GM23248 (cell line): ENCODE measurements around the gene AK8. TPM values are rescaled to one million over a fixed set of nuclear protein-coding genes. Genes with fewer than 3 reads are reported as not detected.

ENCODE experiments used
- DNase-seq: peaks from one replicate; pipeline ENCODE4 v3.0.0-alpha.2; 2015
- H2AFZ ChIP-seq: fragments of 200-600 bp; sonication (generic); 2 replicates; pipeline ENCODE4 v1.6.1; 2016; ENCODE audit warnings: antibody characterized with exemption
- H3F3A ChIP-seq: fragments of 200-600 bp; sonication (generic); 2 replicates; pipeline ENCODE4 v1.6.1; 2016; ENCODE audit warnings: mild to moderate bottlenecking, antibody characterized with exemption, mixed run types; ENCODE audit not compliant: insufficient read depth
- H3K27ac ChIP-seq: fragments of 200-600 bp; sonication (generic); 2 replicates; pipeline ENCODE4 v1.5.1; 2016; ENCODE audit warnings: mild to moderate bottlenecking
- H3K27me3 ChIP-seq: fragments of 200-600 bp; sonication (generic); replicated peaks from 2 replicates; pipeline ENCODE4 v1.6.1; 2016; ENCODE audit warnings: mild to moderate bottlenecking; ENCODE audit not compliant: insufficient read depth
- H3K36me3 ChIP-seq: fragments of 200-600 bp; sonication (generic); 2 replicates; pipeline ENCODE4 v1.6.1; 2016; ENCODE audit warnings: low read depth, mild to moderate bottlenecking
- H3K4me1 ChIP-seq: fragments of 200-600 bp; sonication (generic); 2 replicates; pipeline ENCODE4 v1.6.1; 2016; ENCODE audit warnings: mild to moderate bottlenecking; ENCODE audit not compliant: insufficient read depth
- H3K4me2 ChIP-seq: fragments of 200-600 bp; sonication (generic); one replicate; pipeline ENCODE4 v1.6.1; 2016; ENCODE audit warnings: mild to moderate bottlenecking; ENCODE audit not compliant: unreplicated experiment
- H3K4me3 ChIP-seq: fragments of 200-600 bp; sonication (generic); 2 replicates; pipeline ENCODE4 v1.5.1; 2016; ENCODE audit warnings: mild to moderate bottlenecking
- H3K79me2 ChIP-seq: fragments of 200-600 bp; sonication (generic); 2 replicates; pipeline ENCODE4 v1.6.1; 2016; ENCODE audit warnings: mild to moderate bottlenecking; ENCODE audit not compliant: insufficient read depth
- H3K9ac ChIP-seq: fragments of 200-600 bp; sonication (generic); 2 replicates; pipeline ENCODE4 v1.6.1; 2016; ENCODE audit warnings: mild to moderate bottlenecking
- H3K9me2 ChIP-seq: fragments of 200-600 bp; sonication (generic); 2 replicates; pipeline ENCODE4 v1.6.1; 2016; ENCODE audit warnings: mixed run types, mild to moderate bottlenecking, moderate library complexity; ENCODE audit not compliant: insufficient read depth
- H3K9me3 ChIP-seq: fragments of 200-600 bp; sonication (generic); one replicate; pipeline ENCODE4 v1.6.1; 2017; ENCODE audit warnings: low read depth
- H4K20me1 ChIP-seq: fragments of 200-600 bp; sonication (generic); 2 replicates; pipeline ENCODE4 v1.6.0; 2016; ENCODE audit not compliant: insufficient read depth
- EZH2 ChIP-seq: fragments of 200-600 bp; sonication (generic); IDR thresholded peaks from 2 replicates; pipeline ENCODE4 v1.6.1; 2018; ENCODE audit warnings: antibody characterized with exemption, mild to moderate bottlenecking; ENCODE audit not compliant: insufficient read depth, poor library complexity, severe bottlenecking
- EZH2phosphoT487 ChIP-seq: fragments of 200-600 bp; sonication (generic); IDR thresholded peaks from 2 replicates; pipeline ENCODE4 v1.6.1; 2018; ENCODE audit warnings: antibody characterized with exemption, moderate library complexity, mild to moderate bottlenecking, low read depth; ENCODE audit not compliant: insufficient read depth
- WGBS, 2 experiments: methylation state at CpG; one replicate each; pipeline ENCODE4 v1.1.6; 2015 to 2017; ENCODE audit warnings: low lambda C conversion rate in 2 of 2, low coverage in 1 of 2; ENCODE audit errors: missing lambda C conversion rate in 2 of 2; 5-methylcytosine and 5-hydroxymethylcytosine counted together
- in situ Hi-C: fragments of 300-500 bp; cut with MboI; formaldehyde crosslinking; loops from 2 replicates; pipeline ENCODE4 v1.15.0; 2020
- polyA plus RNA-seq: library from polyadenylated mRNA; unstranded; fragments of >200 nt; fragmentation: Nextera tagmentation; extraction: Ambion mirVana; gene quantifications from 2 replicates; pipeline ENCODE4 v1.2.1, GENCODE V29; 2016
- total RNA-seq: library from RNA; depleted of rRNA; stranded (reverse); fragments of >200 nt; shearing (Covaris generic); gene quantifications from 2 replicates; pipeline ENCODE4 v1.2.3, GENCODE V29; 2014

AK8 gene
- total and polyA plus RNA-seq, 2 experiments from 2014 or later, result 0.32 to 0.89 TPM

DNA sequence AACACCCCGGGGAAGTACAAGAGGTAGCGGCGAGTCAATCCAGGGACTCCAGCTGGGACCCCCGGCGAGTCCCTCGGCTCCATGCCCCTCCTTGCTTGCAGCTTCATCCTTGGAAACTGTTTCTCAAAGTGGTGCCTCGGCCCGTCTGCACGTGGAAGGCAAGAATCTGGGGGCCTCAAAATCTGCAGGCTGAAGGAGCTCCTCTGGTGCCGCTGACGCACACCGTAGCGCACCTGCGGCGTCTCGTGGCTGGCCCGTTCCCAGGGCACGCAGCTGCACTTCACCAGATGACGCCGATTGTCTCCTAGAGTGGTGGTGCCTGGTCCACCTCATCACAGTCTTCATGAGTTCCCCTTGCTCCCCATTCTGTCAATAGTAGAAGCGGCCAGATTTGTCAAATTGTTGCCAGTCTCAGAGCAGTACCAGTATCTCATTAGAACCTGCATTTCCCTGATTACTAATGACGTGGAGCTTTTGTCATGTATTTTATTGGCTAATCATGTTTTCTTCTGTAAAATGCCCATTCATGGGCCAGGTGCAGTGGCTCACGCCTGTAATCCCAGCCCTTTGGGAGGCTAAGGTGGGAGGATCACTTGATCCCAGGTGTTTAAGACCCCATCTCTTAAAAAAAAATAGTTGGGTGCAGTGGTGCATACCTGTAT, 169.2 kb downstream of the AK8 start:
- H3K36me3 ChIP-seq, result no peaks in the 10 kb centered on the region
- TF ChIP-seq EZH2phosphoT487, result no peak
- no peak for TF ChIP-seq EZH2
- H3K4me1 ChIP-seq, result no peaks in the 10 kb centered on the region
- in situ Hi-C loops, result no loop called here
- WGBS, 2 experiments, result 68 to 72% methylated on average over 23 of the region's 23 CpGs
- no peak overlapping the region for H2AFZ ChIP-seq
- DNase-seq, result no peak
- no peaks in the 10 kb centered on the region for H3K9me2 ChIP-seq
- H3K4me2 ChIP-seq, result no peak overlapping the region
- H3K27ac ChIP-seq, result no peak overlapping the region
- no peak overlapping the region for H3K4me3 ChIP-seq
- H3K9me3 ChIP-seq, result no peaks in the 10 kb centered on the region
- no peaks in the 10 kb centered on the region for H3F3A ChIP-seq
- H3K27me3 ChIP-seq, result peaks cover 18% of the 10 kb centered on the region
- H3K79me2 ChIP-seq, result no peaks in the 10 kb centered on the region
- H4K20me1 ChIP-seq, result no peaks in the 10 kb centered on the region
- H3K9ac ChIP-seq, result no peak overlapping the region

DNA sequence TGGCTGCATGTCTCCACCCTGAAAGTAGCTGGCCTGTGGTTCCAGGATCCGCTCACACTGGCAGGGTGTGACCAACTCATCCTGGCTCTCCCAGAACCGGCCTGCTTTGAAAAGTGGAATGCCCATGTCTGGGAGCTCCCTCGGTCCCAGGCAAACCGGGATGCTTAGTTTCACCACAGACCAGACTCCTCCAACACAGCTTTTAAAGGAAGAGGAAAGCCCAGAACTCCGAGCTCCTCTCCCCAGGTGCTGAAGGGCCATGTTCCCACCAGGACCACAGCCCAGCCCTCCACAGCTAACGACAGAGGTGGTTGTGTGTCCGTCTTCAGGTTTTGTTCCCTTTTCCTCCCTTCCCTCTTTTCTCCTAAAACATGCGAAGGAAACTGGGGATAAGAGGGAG, 169.8 kb downstream of the AK8 start:
- peaks cover 18% of the 10 kb centered on the region for H3K27me3 ChIP-seq
- in situ Hi-C loops, result no loop called here
- WGBS, 2 experiments, result 63 to 64% methylated on average over 8 of the region's 8 CpGs

DNA sequence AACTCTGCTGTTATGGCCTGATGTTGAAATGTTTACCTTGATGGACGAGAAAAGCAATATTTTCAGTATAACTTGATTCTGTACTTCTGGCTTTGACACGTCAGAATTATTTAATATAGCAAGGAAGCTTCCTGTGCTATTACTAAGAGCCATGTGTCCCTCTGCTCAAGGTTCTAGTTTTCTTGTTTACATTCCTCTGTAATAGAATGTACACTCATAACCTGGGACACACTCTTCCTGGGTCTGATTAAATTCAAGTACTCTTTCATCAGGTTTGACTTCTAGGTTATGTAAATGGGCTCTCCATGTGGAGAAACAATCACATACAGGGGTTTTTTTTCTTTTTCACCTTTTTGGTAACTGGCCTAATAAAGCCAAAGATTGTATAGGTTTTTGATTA, 174.7 kb downstream of the AK8 start:
- Histone ChIP-seq H3F3A (no peaks in the 10 kb centered on the region), H3K4me2 (no peak overlapping the region), H3K9me3 (no peaks in the 10 kb centered on the region), H3K9ac (no peak overlapping the region), H3K27ac (no peak overlapping the region), H4K20me1 (no peaks in the 10 kb centered on the region), H3K4me1 (no peaks in the 10 kb centered on the region), H3K9me2 (no peaks in the 10 kb centered on the region), H3K4me3 (no peak overlapping the region), H3K36me3 (no peaks in the 10 kb centered on the region), H3K79me2 (no peaks in the 10 kb centered on the region), H2AFZ (no peak overlapping the region), H3K27me3 (no peaks in the 10 kb centered on the region)
- in situ Hi-C loops, result no loop called here
- DNase-seq, result peak; percentile 14
- TF ChIP-seq EZH2phosphoT487, result no peak
- TF ChIP-seq EZH2, result no peak
- 21 to 32% methylated on average over 2 of the region's 2 CpGs for WGBS, 2 experiments

More for the DNA sequence above, 169.8 kb downstream of the AK8 start:
- no peaks in the 10 kb centered on the region for H3K9me3 ChIP-seq
- H3K9me2 ChIP-seq, result no peaks in the 10 kb centered on the region
- no peak overlapping the region for H2AFZ ChIP-seq
- H4K20me1 ChIP-seq, result no peaks in the 10 kb centered on the region
- no peak overlapping the region for H3K4me2 ChIP-seq
- no peak for DNase-seq
- no peaks in the 10 kb centered on the region for H3K4me1 ChIP-seq
- H3K4me3 ChIP-seq, result no peak overlapping the region
- H3K79me2 ChIP-seq, result no peaks in the 10 kb centered on the region
- no peaks in the 10 kb centered on the region for H3K36me3 ChIP-seq
- no peak overlapping the region for H3K27ac ChIP-seq
- no peak for TF ChIP-seq EZH2phosphoT487
- no peak for TF ChIP-seq EZH2
- H3K9ac ChIP-seq, result no peak overlapping the region
- no peaks in the 10 kb centered on the region for H3F3A ChIP-seq

DNA sequence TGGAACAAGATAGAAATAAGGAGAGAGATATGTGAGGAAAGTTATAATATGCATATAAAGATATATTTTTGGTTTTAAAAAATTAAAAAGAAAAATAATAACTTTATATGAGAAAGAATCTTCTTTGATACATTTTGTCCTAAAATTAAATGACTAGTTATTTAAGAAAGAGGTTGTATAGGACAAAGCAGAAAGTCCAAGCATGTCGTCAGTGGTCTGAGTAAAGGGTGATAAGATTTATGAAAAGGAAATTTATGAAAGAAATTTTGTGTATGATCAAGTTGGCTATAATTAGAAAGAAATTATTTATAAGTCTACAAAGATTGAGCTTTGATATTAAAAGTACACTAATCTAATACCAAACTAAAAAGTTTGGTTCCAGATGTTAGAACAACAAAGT, 175.8 kb downstream of the AK8 start:
- no peaks in the 10 kb centered on the region for H4K20me1 ChIP-seq
- TF ChIP-seq EZH2phosphoT487, result no peak
- no peak for TF ChIP-seq EZH2
- H3K27me3 ChIP-seq, result no peaks in the 10 kb centered on the region
- H3K9me2 ChIP-seq, result no peaks in the 10 kb centered on the region
- no peaks in the 10 kb centered on the region for H3K79me2 ChIP-seq
- H3K27ac ChIP-seq, result no peak overlapping the region
- no peak overlapping the region for H3K9ac ChIP-seq
- no peak overlapping the region for H3K4me2 ChIP-seq
- H3K9me3 ChIP-seq, result no peaks in the 10 kb centered on the region
- H2AFZ ChIP-seq, result no peak overlapping the region
- peaks cover 2% of the 10 kb centered on the region; the same call in 1 of the 2 replicates for H3F3A ChIP-seq
- in situ Hi-C loops, result no loop called here
- H3K4me1 ChIP-seq, result no peaks in the 10 kb centered on the region
- no peaks in the 10 kb centered on the region for H3K36me3 ChIP-seq
- WGBS, 2 experiments, result 33 to 49% methylated on average over 1 of the region's 1 CpG
- DNase-seq, result no peak
- no peak overlapping the region for H3K4me3 ChIP-seq
